Occipital lobe (tissue), 2 donors: Measurements from ENCODE around the gene ATN1. TPM values are rescaled to one million over a fixed set of nuclear protein-coding genes. Genes with fewer than 3 reads are reported as not detected.
A peak's percentile ranks its signal among the peaks of the same experiment; 100 is the strongest.
"Not testable (repeated sequence)": the region's sequence is repeated elsewhere in the genome, so short reads cannot be mapped to it uniquely, and the experiment has no call there.

ENCODE experiments used
- DNase-seq: peaks from one replicate; lab custom pipeline; 2025; lab: John Stamatoyannopoulos, UW
- total RNA-seq: library from RNA; depleted of rRNA; stranded (reverse); fragments of >200 nt; gene quantifications from one replicate; pipeline ENCODE4 v1.2.3, GENCODE V29; 2014

The ATN1 gene
- total RNA-seq, 1 donor from 2014 or later = 9.2 TPM

DNA sequence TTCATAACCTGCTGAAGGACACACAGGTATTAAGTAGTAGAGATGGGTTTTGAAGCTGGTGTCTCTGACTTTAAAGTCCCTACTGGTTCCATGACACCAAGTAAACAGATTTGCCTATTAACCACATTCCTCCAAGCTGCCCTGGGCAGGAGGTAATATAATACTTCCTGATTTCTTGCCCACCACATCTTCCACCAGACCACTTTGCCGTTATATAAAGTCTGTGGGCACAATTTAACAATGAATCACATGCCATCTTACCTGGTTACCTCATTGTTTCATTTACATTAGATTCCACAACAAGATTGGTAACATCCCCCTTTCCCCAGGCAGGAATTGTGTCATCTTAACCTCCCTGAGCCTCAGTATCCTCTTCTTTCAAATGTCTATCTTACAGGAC, 24.0 kb upstream of the ATN1 start:
- no peak for DNase-seq

DNA sequence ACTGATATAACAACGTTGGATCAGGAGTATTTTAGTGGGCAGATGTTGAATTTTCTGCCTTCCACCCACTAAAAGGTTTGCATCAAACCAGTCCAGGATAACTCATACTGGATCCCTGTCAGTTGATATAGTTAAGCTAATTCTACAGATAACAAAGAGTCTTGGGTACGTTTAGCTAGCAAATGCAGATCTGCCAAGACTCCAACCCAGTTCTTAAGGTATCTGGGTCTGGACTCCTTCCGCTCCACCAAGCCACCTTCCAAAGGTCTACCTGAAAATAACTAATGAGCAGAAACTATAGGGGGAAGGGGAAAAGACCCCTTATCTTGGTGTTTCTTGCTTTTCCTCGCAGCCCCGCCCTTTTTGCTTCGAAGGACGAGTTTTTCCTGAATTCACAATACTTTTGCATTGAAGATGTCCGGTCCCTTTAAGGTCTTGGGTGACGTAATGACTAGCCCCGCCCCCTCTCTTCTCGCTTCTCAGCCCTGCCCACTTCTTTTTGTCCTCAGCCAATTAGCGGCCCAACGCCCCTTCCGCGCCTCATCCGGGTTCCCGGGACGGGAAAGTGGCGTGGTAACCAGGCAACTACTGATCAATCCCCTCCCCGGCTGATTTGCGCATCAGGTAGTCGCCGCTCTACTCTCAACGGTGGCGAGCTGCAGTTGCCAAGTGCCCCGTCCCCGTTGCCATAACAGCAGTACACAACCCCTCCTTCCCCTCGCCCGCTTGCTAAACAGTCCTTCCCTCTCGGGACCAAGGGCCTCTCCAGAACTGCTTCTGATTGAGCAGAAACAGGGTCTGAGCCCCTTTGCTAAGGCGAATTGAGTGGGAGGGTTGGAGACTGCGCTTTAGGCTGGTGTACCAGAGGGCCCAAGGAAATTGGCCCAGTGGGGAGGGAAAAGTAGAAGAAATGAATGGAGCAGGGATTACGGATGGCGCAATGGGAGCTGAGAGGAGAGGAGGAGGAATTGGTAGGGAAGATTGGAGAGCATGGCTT, 23.2 kb upstream of the ATN1 start, which contains the start of gene LRRC23:
Gene LRRC23, plus strand, starts transcription at position 543 of the 997 bp plus-strand sequence. CDS start 812 bp downstream, outside the sequence.
- peak; percentile 97 for DNase-seq

DNA sequence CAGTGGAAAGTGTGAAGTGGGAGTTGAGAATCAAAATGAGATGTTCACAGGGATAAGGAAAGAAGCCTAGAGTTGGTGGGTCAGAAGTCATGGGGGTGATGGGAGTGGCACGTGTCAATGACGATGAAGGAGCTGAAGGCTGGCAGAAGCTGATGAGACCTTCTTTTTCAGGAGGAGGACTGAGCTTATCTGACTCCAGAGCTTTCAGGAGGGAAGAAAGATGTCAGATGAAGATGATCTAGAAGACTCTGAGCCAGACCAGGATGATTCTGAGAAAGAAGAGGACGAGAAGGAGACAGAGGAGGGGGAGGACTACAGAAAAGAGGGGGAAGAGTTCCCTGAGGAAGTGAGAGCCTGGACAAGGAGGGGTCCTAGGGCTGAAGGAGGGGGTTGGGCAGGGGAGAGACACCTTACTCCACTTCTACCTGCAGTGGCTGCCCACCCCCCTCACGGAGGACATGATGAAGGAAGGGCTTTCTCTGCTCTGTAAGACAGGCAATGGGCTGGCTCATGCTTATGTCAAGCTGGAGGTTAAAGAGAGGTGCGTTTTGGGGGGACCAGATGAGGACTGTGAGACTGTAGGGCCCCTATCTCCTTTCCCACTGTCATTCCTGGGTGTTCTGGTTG, 22.2 kb upstream of the ATN1 start:
- no peak for DNase-seq

DNA sequence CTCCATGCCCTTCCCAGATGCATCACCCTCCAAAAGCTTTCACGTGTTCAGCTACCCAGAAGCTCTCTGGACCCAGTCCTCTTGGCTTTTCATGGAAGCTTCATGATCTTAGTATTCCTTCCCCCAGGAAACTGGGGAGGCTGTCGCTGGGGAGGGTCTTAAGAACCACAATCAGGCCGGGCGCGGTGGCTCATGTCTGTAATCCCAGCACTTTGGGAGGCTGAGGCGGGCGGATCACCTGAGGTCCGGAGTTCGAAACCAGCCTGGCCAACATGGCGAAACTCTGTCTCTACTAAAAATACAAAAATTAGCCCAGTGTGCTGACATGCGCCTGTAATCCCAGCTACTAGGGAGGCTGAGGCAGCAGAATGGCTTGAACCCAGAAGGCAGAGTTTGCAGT, 19.6 kb upstream of the ATN1 start:
- not testable (repeated sequence) for DNase-seq

DNA sequence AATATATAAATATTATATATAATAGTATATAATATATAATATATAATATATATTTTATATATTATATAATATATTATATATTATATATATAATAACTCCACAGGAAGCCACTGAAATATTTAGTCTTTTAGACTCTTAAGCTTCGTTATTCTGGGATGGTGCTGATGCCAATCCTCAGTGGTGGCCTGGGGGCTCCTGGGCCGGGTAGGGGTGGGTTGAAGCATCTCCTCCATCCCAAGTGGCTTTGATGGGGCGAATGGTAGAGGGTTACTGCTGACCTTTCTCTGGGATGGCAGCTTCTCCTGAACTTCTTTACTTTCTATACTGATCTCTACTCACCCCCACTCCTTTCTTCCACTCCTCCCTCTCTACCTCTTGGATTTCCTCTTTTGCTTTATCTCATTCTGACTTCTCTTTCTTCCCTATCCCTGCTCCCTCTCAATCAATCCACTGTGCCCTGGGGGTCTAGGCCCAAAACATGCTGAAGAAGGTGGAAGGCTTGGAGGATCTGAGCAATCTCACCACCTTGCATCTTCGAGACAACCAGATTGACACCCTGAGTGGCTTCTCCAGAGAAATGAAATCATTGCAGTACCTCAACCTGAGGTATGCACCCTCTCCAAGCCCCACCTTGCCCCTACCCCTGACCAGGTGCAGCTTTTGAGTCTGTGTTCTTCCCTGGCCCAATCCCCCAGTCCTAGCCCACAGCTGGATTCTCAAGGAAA, 18.2 kb upstream of the ATN1 start:
- DNase-seq = no peak

DNA sequence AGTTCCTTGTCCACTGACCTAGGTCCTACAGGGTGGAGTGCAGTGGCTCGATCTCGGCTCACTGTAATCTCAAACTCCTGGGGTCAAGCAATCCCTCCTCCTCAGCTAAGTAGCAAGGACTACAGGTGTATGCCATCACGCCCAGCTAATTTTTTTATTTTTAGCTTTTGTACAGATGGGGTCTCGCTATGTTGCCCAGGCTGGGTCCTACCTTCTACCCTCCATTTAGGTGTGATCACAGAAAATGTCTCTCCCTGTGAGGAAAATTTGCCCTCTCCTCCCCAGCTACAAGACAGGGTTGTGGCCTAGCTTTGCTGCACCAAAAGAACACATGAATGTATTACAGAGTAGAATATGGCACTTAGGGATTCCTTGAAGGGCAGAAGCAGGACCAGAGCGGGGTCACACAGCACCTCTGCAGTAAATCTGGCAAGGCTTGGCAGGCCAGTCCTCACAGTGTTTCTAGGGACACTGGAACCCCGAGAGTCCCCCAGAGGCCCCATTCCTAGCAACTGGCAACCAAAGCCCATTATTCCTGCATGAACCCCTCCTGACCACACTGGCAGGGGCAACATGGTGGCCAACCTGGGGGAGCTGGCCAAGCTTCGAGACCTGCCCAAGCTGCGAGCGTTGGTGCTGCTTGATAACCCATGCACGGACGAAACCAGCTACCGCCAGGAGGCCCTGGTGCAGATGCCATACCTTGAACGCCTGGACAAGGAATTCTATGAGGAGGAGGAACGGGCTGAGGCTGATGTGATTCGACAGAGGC, 15.4 kb upstream of the ATN1 start:
- no peak for DNase-seq

DNA sequence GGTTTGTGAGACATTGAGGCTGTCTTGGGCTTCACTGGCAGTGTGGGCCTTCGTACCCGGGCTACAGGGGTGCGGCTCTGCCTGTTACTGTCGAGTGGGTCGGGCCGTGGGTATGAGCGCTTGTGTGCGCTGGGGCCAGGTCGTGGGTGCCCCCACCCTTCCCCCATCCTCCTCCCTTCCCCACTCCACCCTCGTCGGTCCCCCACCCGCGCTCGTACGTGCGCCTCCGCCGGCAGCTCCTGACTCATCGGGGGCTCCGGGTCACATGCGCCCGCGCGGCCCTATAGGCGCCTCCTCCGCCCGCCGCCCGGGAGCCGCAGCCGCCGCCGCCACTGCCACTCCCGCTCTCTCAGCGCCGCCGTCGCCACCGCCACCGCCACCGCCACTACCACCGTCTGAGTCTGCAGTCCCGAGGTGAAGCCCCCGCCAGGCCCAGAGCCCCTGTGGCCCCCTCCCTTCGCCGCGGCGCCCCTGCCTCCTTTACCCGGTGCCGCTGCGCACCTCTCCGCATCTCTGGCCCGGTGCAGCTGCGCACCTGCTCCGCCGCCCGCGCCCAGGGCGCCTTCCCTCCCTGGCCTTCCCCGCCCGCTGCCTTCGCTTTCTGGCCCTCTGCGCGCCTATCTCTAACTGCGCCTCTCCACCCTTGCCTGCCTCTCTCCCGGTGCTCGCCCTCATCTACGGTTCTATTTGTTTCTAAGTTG, 13.4 kb upstream of the ATN1 start, which contains the start of gene ENO2:
Gene ENO2, plus strand, starts transcription at position 335 of the 701 bp plus-strand sequence. CDS start 1,253 bp downstream, outside the sequence.
- DNase-seq = peak; percentile 81

DNA sequence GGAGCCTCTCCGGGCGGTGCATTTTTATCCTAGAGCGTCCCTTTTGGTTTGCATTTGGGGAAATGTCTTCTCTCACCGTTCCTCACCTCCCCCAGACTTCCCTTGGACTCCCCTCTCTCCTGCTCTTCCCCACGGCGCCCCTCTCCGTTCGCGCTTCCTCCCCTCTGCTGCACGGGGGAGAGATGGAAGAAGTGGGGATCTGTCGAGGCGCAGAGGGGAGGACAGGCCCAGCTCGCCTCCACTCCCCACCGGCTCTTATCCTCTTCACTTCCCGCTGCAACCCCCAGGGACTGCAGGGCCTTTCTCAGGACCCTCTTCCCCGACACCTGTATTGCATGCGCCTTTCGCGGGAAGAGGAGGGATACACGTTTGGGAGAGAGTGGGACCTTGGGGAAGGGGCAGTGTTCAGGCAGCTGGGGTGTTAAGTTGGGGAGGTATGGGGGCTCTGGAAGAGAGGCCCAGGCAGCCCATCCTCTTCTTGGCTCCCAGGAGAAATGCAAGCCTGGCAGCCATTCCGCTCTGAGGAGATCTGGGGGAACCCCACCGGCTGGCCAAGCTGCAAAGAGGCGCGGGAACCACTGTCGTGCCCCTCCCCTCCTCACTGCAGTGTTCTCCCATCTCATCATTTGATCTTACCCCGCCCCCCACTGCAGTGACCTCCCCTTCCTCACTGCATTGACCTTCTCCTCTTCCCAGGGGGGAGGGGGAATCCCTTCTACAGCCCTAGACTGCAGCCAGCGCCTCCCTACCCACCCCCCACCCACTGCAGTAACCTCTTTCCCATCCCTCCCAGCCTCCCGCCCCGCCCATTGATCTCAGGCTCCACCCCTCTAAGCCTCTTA, 12.6 kb upstream of the ATN1 start:
- no peak for DNase-seq

DNA sequence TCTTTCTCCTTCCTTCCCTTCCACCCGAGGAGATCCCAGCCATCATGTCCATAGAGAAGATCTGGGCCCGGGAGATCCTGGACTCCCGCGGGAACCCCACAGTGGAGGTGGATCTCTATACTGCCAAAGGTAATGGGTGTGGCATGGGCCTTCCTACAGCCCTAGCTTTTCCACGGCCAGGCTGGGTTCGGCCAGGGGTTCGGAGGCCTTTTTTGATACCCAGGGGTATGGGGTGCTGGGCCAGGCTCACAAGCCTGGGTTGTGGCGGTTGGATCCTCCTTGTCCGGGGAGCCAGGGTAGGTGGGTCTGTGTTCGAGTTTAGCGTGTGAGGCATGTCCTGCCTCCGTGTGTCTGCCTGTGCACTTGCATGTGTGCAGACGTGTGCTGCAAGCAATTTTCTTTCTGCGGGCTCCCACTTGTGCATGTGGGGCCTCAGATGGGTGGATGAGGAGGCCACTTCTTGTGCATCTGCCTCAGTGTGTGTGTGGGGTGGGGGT, 11.9 kb upstream of the ATN1 start:
- DNase-seq = no peak

DNA sequence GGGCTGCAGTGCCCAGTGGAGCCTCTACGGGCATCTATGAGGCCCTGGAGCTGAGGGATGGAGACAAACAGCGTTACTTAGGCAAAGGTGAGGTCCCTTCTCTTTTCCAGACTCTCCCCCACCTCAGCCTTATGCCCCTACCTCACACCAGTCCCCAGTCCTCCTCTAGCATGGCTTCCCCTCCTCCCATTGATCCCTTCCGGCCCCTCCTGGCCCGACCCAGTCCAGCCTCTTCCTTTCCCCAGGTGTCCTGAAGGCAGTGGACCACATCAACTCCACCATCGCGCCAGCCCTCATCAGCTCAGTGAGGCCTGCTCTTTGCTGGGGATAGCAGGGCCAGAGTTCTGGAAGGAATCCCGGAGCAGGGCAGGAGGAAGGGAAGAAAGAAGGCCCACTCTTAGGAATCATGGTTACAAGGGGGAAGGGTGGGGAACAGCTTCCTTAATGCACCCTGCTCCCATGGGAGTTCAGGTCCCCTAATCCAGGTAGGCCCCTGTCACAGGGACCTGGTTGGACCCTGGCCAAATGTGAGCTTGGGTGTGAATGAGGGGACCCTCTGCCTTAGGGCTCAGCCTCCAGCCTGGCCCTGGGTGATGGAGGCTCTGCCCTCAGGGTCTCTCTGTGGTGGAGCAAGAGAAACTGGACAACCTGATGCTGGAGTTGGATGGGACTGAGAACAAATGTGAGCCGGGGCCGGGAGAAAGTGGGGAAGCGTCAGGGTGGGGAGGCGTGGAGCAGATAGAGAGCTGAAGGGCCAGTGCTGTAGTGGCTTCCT, 11.1 kb upstream of the ATN1 start:
- DNase-seq = no peak

DNA sequence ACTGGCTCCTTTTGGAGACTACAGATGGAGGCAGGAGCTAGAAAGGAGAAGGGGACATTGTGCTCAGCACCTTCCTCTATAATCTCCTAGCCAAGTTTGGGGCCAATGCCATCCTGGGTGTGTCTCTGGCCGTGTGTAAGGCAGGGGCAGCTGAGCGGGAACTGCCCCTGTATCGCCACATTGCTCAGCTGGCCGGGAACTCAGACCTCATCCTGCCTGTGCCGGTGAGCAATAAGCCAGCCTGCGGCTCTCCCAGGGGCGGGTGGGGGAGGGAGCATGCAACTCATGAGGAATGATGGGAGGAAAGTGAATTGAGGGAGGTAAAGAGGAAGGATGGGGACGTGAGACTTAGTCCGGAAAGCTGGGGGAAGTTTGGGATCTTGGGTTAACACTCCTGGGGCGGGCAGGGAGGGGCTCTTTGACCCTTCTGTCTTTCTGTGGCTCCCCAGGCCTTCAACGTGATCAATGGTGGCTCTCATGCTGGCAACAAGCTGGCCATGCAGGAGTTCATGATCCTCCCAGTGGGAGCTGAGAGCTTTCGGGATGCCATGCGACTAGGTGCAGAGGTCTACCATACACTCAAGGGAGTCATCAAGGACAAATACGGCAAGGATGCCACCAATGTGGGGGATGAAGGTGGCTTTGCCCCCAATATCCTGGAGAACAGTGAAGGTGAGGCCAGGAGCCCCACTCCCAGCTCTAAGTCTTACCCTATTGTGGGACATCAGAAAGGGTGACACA, 10.1 kb upstream of the ATN1 start:
- no peak for DNase-seq

DNA sequence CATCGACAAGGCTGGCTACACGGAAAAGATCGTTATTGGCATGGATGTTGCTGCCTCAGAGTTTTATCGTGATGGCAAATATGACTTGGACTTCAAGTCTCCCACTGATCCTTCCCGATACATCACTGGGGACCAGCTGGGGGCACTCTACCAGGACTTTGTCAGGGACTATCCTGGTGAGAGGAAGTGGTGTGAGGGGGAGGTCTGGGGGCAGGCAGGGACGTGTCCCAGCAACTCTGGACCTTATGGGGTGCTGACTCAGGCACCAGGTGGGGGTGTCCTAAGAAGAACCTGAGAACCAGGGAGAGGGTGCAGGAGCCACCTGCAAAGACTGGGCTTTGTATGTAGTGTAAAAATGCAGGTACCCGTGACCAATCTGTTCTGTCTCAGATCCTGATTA, 8.2 kb upstream of the ATN1 start:
- DNase-seq = no peak

DNA sequence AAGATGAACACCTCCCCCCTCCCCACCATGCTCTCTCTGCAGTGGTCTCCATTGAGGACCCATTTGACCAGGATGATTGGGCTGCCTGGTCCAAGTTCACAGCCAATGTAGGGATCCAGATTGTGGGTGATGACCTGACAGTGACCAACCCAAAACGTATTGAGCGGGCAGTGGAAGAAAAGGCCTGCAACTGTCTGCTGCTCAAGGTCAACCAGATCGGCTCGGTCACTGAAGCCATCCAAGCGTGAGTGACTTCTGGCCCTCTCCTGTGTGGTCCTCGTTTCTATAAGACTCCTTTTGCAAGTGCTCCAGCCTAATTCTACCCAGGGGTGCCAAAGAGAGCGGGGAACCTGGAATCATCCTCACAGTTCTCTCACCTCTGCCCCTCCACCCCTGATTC, 6.2 kb upstream of the ATN1 start:
- no peak for DNase-seq

DNA sequence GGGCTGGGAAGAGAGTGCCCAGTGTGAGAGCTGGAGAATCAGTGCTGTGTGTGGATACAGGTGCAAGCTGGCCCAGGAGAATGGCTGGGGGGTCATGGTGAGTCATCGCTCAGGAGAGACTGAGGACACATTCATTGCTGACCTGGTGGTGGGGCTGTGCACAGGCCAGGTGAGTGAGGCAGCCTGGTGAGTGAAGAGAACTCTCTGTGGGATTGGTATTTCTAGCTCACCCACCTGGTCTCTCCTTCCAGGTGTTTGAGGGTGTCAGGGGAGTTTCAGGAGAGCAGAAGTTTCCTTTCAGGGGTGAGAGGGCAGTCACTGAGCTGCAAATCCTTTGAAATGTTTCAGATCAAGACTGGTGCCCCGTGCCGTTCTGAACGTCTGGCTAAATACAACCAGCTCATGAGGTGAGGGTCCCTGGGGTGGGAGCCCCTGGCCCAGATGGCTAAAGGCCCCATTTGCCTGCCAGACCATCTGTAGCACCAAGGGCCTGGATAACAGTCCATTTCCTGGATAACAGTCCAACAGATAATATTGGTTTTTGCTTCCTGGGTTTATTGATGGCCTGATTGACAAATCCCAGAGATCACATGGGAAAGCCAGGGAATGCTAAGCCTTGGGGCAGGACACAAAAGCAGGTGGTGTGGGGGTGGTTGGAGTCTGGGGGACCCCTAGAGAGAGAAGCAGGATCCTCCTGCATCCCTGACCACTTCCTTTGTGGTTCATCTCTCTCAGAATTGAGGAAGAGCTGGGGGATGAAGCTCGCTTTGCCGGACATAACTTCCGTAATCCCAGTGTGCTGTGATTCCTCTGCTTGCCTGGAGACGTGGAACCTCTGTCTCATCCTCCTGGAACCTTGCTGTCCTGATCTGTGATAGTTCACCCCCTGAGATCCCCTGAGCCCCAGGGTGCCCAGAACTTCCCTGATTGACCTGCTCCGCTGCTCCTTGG, 5.5 kb upstream of the ATN1 start:
- no peak for DNase-seq

DNA sequence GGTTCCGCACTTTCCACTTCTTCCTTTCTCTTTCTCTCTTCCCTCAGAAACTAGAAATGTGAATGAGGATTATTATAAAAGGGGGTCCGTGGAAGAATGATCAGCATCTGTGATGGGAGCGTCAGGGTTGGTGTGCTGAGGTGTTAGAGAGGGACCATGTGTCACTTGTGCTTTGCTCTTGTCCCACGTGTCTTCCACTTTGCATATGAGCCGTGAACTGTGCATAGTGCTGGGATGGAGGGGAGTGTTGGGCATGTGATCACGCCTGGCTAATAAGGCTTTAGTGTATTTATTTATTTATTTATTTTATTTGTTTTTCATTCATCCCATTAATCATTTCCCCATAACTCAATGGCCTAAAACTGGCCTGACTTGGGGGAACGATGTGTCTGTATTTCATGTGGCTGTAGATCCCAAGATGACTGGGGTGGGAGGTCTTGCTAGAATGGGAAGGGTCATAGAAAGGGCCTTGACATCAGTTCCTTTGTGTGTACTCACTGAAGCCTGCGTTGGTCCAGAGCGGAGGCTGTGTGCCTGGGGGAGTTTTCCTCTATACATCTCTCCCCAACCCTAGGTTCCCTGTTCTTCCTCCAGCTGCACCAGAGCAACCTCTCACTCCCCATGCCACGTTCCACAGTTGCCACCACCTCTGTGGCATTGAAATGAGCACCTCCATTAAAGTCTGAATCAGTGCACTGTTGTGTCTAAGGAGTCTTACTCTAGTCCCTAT, 4.6 kb upstream of the ATN1 start:
- DNase-seq = no peak

DNA sequence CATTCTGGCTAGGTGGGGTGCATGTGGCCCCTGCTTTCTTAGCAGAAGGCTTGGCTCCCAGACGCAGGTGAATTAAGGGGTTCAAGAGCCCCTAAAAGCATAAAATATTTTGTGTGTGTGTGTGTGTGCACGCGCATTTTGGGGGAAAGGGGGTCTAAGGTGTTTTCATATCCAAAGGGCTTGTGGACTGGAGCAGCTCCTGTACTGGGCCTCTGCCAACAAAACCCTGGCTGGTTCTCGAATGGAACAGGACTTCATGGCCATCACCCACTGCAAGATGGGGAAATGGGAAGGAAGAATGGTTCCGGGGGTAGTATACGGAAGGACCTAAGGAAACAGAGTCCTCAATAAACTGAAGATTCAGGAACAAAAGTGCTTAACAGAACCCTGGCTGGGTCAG, 3.9 kb upstream of the ATN1 start:
- DNase-seq = no peak
